GM18508 (cell line): ENCODE data around the gene BUB1B.

Experiments
- ATAC-seq: cut with Tn5 transposase; IDR thresholded peaks from one replicate; pipeline ENCODE4 v1.9.1; 2021; ENCODE audit warnings: moderate number of reproducible peaks; ENCODE audit not compliant: insufficient read depth, unreplicated experiment

Gene BUB1B

GRCh38 chr15:40250771-40251483, 90.1 kb downstream of the BUB1B start:
- ATAC-seq, result no peak

GRCh38 chr15:40251486-40252140, 90.7 kb downstream of the BUB1B start:
- ATAC-seq, result no peak

- no peak for ATAC-seq
Observed at GRCh38 chr15:40252141-40252437, 91.2 kb downstream of the BUB1B start.

GRCh38 chr15:40252438-40253166, 91.7 kb downstream of the BUB1B start:
- no peak for ATAC-seq

GRCh38 chr15:40253167-40253790, 92.4 kb downstream of the BUB1B start:
- no peak for ATAC-seq

GRCh38 chr15:40254452-40254851, 93.6 kb downstream of the BUB1B start:
- ATAC-seq, result no peak

GRCh38 chr15:40255033-40255432, 94.2 kb downstream of the BUB1B start:
- no peak for ATAC-seq

- no peak for ATAC-seq
Observed at GRCh38 chr15:40256638-40257235, 95.9 kb downstream of the BUB1B start.

GRCh38 chr15:40257656-40258450, 97.0 kb downstream of the BUB1B start:
- ATAC-seq, result no peak

GRCh38 chr15:40258544-40258943, 97.7 kb downstream of the BUB1B start:
- no peak for ATAC-seq

GRCh38 chr15:40259021-40259420, 98.2 kb downstream of the BUB1B start:
- no peak for ATAC-seq

- ATAC-seq, result no peak
Observed at GRCh38 chr15:40263024-40263754, 102.3 kb downstream of the BUB1B start.

GRCh38 chr15:40264321-40265153, 103.7 kb downstream of the BUB1B start:
- ATAC-seq, result no peak

GRCh38 chr15:40265355-40265754, 104.5 kb downstream of the BUB1B start:
- ATAC-seq, result no peak

GRCh38 chr15:40265875-40266274, 105.0 kb downstream of the BUB1B start:
- no peak for ATAC-seq

- ATAC-seq, result no peak
Observed at GRCh38 chr15:40266828-40267304, 106.0 kb downstream of the BUB1B start.

GRCh38 chr15:40267670-40268069, 106.8 kb downstream of the BUB1B start:
- no peak for ATAC-seq

GRCh38 chr15:40269604-40270003, 108.7 kb downstream of the BUB1B start:
- ATAC-seq, result no peak
